Ureter (tissue), 1 donor: ENCODE results near the gene XPA. TPM values are rescaled to one million over a fixed set of nuclear protein-coding genes. Genes with fewer than 3 reads are reported as not detected.
"Not testable (repeated sequence)": the region's sequence is repeated elsewhere in the genome, so short reads cannot be mapped to it uniquely, and the experiment has no call there.

Source experiments
- DNase-seq: peaks from one replicate; pipeline ENCODE4 v3.0.0-alpha.2; 2020; ENCODE audit warnings: low spot score
- total RNA-seq: library from RNA; stranded (reverse); gene quantifications from one replicate; pipeline ENCODE4 v1.2.4, GENCODE V29; 2023
- donor health status: DM: yes; HTN: yes; CAD: no.

XPA gene
- total RNA-seq, 1 donor from 2014 or later, result 21.7 TPM

GRCh38 chr9:97703437-97704344 lies 6.6 kb upstream of the XPA start:
- no peak for DNase-seq

- not testable (repeated sequence) for DNase-seq
Measured at GRCh38 chr9:97699824-97700223, 2.7 kb upstream of the XPA start.

GRCh38 chr9:97699281-97699680 lies 2.1 kb upstream of the XPA start:
- not testable (repeated sequence) for DNase-seq

GRCh38 chr9:97698865-97699264 lies 1.7 kb upstream of the XPA start:
- no peak for DNase-seq

GRCh38 chr9:97697837-97698236 lies 697 bp upstream of the XPA start:
- no peak for DNase-seq

GRCh38 chr9:97695995-97696802 lies 941 bp downstream of the XPA start:
- DNase-seq, result no peak

- DNase-seq, result no peak
Measured at GRCh38 chr9:97695390-97695789, 1.8 kb downstream of the XPA start.

- no peak for DNase-seq
Measured at GRCh38 chr9:97694769-97695168, 2.4 kb downstream of the XPA start.

- DNase-seq, result no peak
Measured at GRCh38 chr9:97689401-97690180, 7.5 kb downstream of the XPA start.

- DNase-seq, result no peak
Measured at GRCh38 chr9:97688654-97689053, 8.5 kb downstream of the XPA start.

GRCh38 chr9:97682242-97682641 lies 14.9 kb downstream of the XPA start:
- no peak for DNase-seq

- DNase-seq, result no peak
Measured at GRCh38 chr9:97675655-97676054, 21.5 kb downstream of the XPA start.

- DNase-seq, result no peak
Measured at GRCh38 chr9:97673922-97674321, 23.2 kb downstream of the XPA start.

- no peak for DNase-seq
Measured at GRCh38 chr9:97672403-97672802, 24.7 kb downstream of the XPA start.

GRCh38 chr9:97670586-97670985 lies 26.6 kb downstream of the XPA start:
- no peak for DNase-seq

GRCh38 chr9:97668485-97668884 lies 28.7 kb downstream of the XPA start:
- DNase-seq, result no peak

- no peak for DNase-seq
Measured at GRCh38 chr9:97666907-97667686, 30.0 kb downstream of the XPA start.

- no peak for DNase-seq
Measured at GRCh38 chr9:97665742-97666141, 31.4 kb downstream of the XPA start.

GRCh38 chr9:97660847-97661246 lies 36.3 kb downstream of the XPA start:
- DNase-seq, result no peak

GRCh38 chr9:97660340-97660739 lies 36.8 kb downstream of the XPA start:
- no peak for DNase-seq

GRCh38 chr9:97659771-97660170 lies 37.4 kb downstream of the XPA start:
- no peak for DNase-seq
